Pancreas (tissue), 10 donors: ENCODE measurements around the gene GRIN2D. TPM values are rescaled to one million over a fixed set of nuclear protein-coding genes. Genes with fewer than 3 reads are reported as not detected.

ENCODE experiments used
- ATAC-seq, 4 donors: fragments of 200-7000 bp; cut with Tn5 transposase; one replicate each; pipeline versions ENCODE4 v1.8.0 to v1.9.1; 2020; ENCODE audit warnings: mild to moderate bottlenecking in 4 of 4, moderate library complexity in 4 of 4
- DNase-seq, 6 donors: peaks; one replicate each; pipeline ENCODE4 v3.0.0-alpha.2; 2020
- FAIRE-seq: peaks from 2 replicates; lab custom pipeline; 2012; peaks lifted over from hg19 to GRCh38; lab: Jason Lieb, UNC
- H3K27ac ChIP-seq, 4 donors: fragments of 200-600 bp; sonication (generic); 1 replicate in 3 of 4; 2 replicates in 1 of 4; pipeline versions ENCODE4 v1.5.0 to v1.8.0; 2020
- H3K27me3 ChIP-seq, 4 donors: fragments of 200-600 bp; one replicate each; pipeline ENCODE4 v1.8.0; 2021
- H3K36me3 ChIP-seq, 3 donors: fragments of 200-600 bp; sonication (generic) in 1 of 3; one replicate each; pipeline versions ENCODE4 v1.5.0 to v1.8.0; 2020 to 2021
- H3K4me1 ChIP-seq, 3 donors: fragments of 200-600 bp; one replicate each; pipeline ENCODE4 v1.8.0; 2021
- H3K4me3 ChIP-seq, 4 donors: fragments of 200-600 bp; sonication (generic) in 2 of 4; one replicate each; pipeline versions ENCODE4 v1.5.0 to v1.8.0; 2020 to 2021
- H3K9me3 ChIP-seq, 4 donors: fragments of 200-600 bp; one replicate each; pipeline ENCODE4 v1.8.0; 2021
- WGBS, 2 donors: extraction: QIAGEN DNeasy Blood & Tissue Kit; methylation state at CpG; one replicate each; pipeline ENCODE4 v1.1.7; 2013; 5-methylcytosine and 5-hydroxymethylcytosine counted together
- intact Hi-C, 3 donors: fragments of 100-400 bp; cut with DNase I; formaldehyde crosslinking; loops; one replicate each; pipeline versions ENCODE4 v1.11.1 to v1.14.2; 2022
- polyA plus RNA-seq, 2 donors: library from polyadenylated mRNA; stranded (reverse); fragments of 200-250 nt; gene quantifications; one replicate each; pipeline ENCODE4 v1.2.3, GENCODE V29; 2013
- total RNA-seq, 6 donors: library from RNA; stranded (reverse); fragmentation: NEBNext Ultra II Directional in 4 of 6; extraction: Animal tissue kit (Norgen Biotek cat#: 25700) in 4 of 6; gene quantifications; one replicate each; pipeline versions ENCODE4 v1.2.1 to v1.2.4, GENCODE V29; 2021 to 2023
- TF ChIP-seq, protein P1 (sequence below), 4 donors: fragments of 200-600 bp; sonication (generic) in 3 of 4; IDR thresholded peaks; one replicate each; pipeline versions ENCODE4 v1.5.0 to v1.8.0; 2021; ENCODE audit warnings: antibody characterized with exemption in 4 of 4
- donor health status: healthy with polysubstance abuse.
- donor health status: DM: no; HTN: no; CAD: no; lungs with moderate emphysema.
- donor health status: DM: no; HTN: no; CAD: no.
- donor health status: control.
- donor health status: control.
- donor health status: Bipolar disorder and iron deficiency.
- donor health status: DM: yes; HTN: yes; CAD: no.
- donor health status: DM: no; HTN: no; CAD: no.
- donor health status: DM: no; HTN: no; CAD: no.
- donor health status: DM: yes; HTN: yes; CAD: no.

The GRIN2D gene
- total and polyA plus RNA-seq, 8 donors = 0.04 to 0.66 (median 0.19) TPM; not detected in 1

DNA sequence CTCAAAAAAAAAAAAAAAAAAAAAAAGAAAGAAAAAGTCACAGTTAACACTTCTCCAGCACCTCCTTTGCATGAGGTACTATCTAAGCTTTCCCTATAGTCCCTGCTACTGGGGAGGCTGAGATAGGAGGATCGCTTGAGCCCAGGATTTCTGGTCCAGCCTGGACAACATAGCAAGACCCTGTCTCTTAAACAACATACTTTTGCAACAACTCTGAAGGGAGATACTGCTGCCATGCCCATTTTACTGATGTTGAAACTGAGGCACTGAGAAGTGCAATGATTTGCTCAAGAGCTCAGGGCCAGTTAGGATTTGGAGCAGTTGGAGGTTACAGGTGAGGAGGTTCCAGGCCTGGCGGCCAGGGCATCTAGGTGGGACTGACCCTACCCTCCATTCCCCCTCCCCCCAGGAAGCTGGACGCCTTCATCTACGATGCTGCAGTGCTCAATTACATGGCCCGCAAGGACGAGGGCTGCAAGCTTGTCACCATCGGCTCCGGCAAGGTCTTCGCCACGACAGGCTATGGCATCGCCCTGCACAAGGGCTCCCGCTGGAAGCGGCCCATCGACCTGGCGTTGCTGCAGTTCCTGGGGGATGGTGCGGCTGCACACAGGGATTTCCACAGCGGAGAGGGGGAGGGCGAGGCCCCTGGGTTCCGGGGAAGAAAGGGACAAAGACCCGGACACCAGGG, 48.0 kb downstream of the GRIN2D start:
- DNase-seq (peak in 1 of 6 donors; percentile 37), ATAC-seq (no peak), FAIRE-seq (no peak)
- 95 to 97% methylated on average over 20 of the region's 20 CpGs for WGBS, 2 donors
- Histone ChIP-seq H3K36me3 (no peaks in the 10 kb centered on the region), H3K27ac (no peak overlapping the region), H3K9me3 (no peaks in the 10 kb centered on the region), H3K27me3 (no peaks in the 10 kb centered on the region), H3K4me3 (no peak overlapping the region), H3K4me1 (peaks cover 0 to 11% (median 7%) of the 10 kb centered on the region in 3 donors)
- TF ChIP-seq, protein P1, sequence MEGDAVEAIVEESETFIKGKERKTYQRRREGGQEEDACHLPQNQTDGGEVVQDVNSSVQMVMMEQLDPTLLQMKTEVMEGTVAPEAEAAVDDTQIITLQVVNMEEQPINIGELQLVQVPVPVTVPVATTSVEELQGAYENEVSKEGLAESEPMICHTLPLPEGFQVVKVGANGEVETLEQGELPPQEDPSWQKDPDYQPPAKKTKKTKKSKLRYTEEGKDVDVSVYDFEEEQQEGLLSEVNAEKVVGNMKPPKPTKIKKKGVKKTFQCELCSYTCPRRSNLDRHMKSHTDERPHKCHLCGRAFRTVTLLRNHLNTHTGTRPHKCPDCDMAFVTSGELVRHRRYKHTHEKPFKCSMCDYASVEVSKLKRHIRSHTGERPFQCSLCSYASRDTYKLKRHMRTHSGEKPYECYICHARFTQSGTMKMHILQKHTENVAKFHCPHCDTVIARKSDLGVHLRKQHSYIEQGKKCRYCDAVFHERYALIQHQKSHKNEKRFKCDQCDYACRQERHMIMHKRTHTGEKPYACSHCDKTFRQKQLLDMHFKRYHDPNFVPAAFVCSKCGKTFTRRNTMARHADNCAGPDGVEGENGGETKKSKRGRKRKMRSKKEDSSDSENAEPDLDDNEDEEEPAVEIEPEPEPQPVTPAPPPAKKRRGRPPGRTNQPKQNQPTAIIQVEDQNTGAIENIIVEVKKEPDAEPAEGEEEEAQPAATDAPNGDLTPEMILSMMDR (IDR thresholded peaks at IDR 0.05) = no peak
- intact Hi-C loops = no loop called here

DNA sequence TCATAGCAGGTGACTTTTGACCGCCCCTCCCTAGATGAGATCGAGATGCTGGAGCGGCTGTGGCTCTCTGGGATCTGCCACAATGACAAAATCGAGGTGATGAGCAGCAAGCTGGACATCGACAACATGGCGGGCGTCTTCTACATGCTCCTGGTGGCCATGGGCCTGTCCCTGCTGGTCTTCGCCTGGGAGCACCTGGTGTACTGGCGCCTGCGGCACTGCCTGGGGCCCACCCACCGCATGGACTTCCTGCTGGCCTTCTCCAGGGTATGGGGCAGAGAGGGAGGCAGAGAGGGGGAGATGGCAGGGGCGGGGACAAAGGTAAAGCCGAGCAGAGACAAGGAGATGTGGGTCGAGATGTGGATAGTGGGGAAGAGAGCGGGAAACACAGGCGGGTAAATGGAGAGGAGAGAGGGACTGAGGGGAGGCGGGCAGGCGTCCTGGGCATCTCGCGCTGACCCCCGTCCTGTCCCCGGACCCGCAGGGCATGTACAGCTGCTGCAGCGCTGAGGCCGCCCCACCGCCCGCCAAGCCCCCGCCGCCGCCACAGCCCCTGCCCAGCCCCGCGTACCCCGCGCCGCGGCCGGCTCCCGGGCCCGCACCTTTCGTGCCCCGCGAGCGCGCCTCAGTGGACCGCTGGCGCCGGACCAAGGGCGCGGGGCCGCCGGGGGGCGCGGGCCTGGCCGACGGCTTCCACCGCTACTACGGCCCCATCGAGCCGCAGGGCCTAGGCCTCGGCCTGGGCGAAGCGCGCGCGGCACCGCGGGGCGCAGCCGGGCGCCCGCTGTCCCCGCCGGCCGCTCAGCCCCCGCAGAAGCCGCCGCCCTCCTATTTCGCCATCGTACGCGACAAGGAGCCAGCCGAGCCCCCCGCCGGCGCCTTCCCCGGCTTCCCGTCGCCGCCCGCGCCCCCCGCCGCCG, 48.9 kb downstream of the GRIN2D start:
- TF ChIP-seq, protein P1 (IDR thresholded peaks at IDR 0.05) = no peak
- Histone ChIP-seq H3K27me3 (no peaks in the 10 kb centered on the region), H3K9me3 (no peaks in the 10 kb centered on the region), H3K27ac (no peak overlapping the region), H3K4me1 (peaks cover 0 to 13% (median 7%) of the 10 kb centered on the region in 3 donors), H3K36me3 (peaks cover 0 to 2% (median 0%) of the 10 kb centered on the region in 3 donors), H3K4me3 (no peak overlapping the region)
- intact Hi-C loops = no loop called here
- FAIRE-seq = no peak
- DNase-seq = peak in 1 of 6 donors; percentile 33
- WGBS, 2 donors = 39 to 51% methylated on average over 31 to 94 of the region's 94 CpGs
- no peak for ATAC-seq

DNA sequence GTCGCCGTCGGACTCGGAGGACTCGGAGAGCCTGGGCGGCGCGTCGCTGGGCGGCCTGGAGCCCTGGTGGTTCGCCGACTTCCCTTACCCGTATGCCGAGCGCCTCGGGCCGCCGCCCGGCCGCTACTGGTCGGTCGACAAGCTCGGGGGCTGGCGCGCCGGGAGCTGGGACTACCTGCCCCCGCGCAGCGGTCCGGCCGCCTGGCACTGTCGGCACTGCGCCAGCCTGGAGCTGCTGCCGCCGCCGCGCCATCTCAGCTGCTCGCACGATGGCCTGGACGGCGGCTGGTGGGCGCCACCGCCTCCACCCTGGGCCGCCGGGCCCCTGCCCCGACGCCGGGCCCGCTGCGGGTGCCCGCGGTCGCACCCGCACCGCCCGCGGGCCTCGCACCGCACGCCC, 49.8 kb downstream of the GRIN2D start:
- TF ChIP-seq, protein P1 (IDR thresholded peaks at IDR 0.05) = no peak
- ATAC-seq (no peak), DNase-seq (peak in 3 of 6 donors; percentile 70 to 84 (median 74)), FAIRE-seq (no peak)
- WGBS, 2 donors = 2 to 8% methylated on average over 19 to 60 of the region's 60 CpGs
- H3K36me3 ChIP-seq = peaks cover 0 to 4% (median 0%) of the 10 kb centered on the region in 3 donors
- no peaks in the 10 kb centered on the region for H3K27me3 ChIP-seq
- no peak overlapping the region for H3K27ac ChIP-seq
- peaks cover 0 to 13% (median 7%) of the 10 kb centered on the region in 3 donors for H3K4me1 ChIP-seq
- peak overlapping the region in 3 of 4 donors; percentile 19 to 42 (median 34) for H3K4me3 ChIP-seq
- intact Hi-C loops = no loop called here
- no peaks in the 10 kb centered on the region for H3K9me3 ChIP-seq

Other genes with a start within 250 kb of the GRIN2D start
- 10 to 100 TPM; 10.1 to 23.5 (median 17.0) TPM for gene LIG1, start 223.3 kb upstream of the GRIN2D start, total RNA-seq
- 10 to 100 TPM; 42.1 to 78.8 TPM for gene LIG1, start 223.3 kb upstream of the GRIN2D start, polyA plus RNA-seq
- 1 to 10 TPM; 2.8 to 5.9 (median 4.0) TPM for gene ZSWIM9, start 223.0 kb upstream of the GRIN2D start, total RNA-seq
- 1 to 10 TPM; 3.1 to 4.3 TPM for gene ZSWIM9, start 223.0 kb upstream of the GRIN2D start, polyA plus RNA-seq
- gene CARD8, start 137.8 kb upstream of the GRIN2D start, total RNA-seq = 10 to 100 TPM in 5 of 6 donors, 1 to 10 TPM in 1; 8.6 to 26.0 (median 15.1) TPM
- gene CARD8, start 137.8 kb upstream of the GRIN2D start, polyA plus RNA-seq = 10 to 100 TPM; 19.4 to 19.8 TPM
- gene ZNF114, start 123.6 kb upstream of the GRIN2D start, total RNA-seq = 1 to 10 TPM in 3 of 6 donors, under 1 TPM in 3; 0.16 to 2.0 (median 0.94) TPM
- under 1 TPM; 0.30 to 0.70 TPM for gene ZNF114, start 123.6 kb upstream of the GRIN2D start, polyA plus RNA-seq
- 10 to 100 TPM in 2 of 6 donors, 1 to 10 TPM in 4; 2.5 to 14.9 (median 6.4) TPM for gene EMP3, start 68.1 kb upstream of the GRIN2D start, total RNA-seq
- 10 to 100 TPM; 17.6 to 23.8 TPM for gene EMP3, start 68.1 kb upstream of the GRIN2D start, polyA plus RNA-seq
- 1 to 10 TPM; 3.3 to 7.3 (median 4.4) TPM for gene TMEM143, start 29.7 kb upstream of the GRIN2D start, total RNA-seq
- gene TMEM143, start 29.7 kb upstream of the GRIN2D start, polyA plus RNA-seq = 10 to 100 TPM in 1 of 2 donors, 1 to 10 TPM in 1; 8.0 to 11.2 TPM
- 1 to 10 TPM in 1 of 6 donors, under 1 TPM in 3, not detected in 2; 0.19 to 1.1 (median 0.25) TPM for gene SYNGR4, start 29.3 kb upstream of the GRIN2D start, total RNA-seq
- gene SYNGR4, start 29.3 kb upstream of the GRIN2D start, polyA plus RNA-seq = 10 to 100 TPM in 1 of 2 donors, under 1 TPM in 1; 0.91 to 16.4 TPM
- gene KDELR1, start 2.1 kb upstream of the GRIN2D start, total RNA-seq = 10 to 100 TPM; 58.7 to 99.0 (median 77.0) TPM
- gene KDELR1, start 2.1 kb upstream of the GRIN2D start, polyA plus RNA-seq = 100 to 1,000 TPM in 1 of 2 donors, 10 to 100 TPM in 1; 85.4 to 113 TPM
- 10 to 100 TPM; 13.0 to 23.1 (median 18.2) TPM for gene GRWD1, start 52.3 kb downstream of the GRIN2D start, total RNA-seq
- gene GRWD1, start 52.3 kb downstream of the GRIN2D start, polyA plus RNA-seq = 10 to 100 TPM in 1 of 2 donors, 1 to 10 TPM in 1; 8.6 to 10.2 TPM
- gene KCNJ14, start 61.9 kb downstream of the GRIN2D start, total RNA-seq = under 1 TPM; 0.20 to 0.56 (median 0.37) TPM
- gene KCNJ14, start 61.9 kb downstream of the GRIN2D start, polyA plus RNA-seq = under 1 TPM; 0.49 to 0.59 TPM
- gene CYTH2, start 75.7 kb downstream of the GRIN2D start, total RNA-seq = 10 to 100 TPM; 25.4 to 39.2 (median 29.1) TPM
- 10 to 100 TPM; 51.7 to 54.2 TPM for gene CYTH2, start 75.7 kb downstream of the GRIN2D start, polyA plus RNA-seq
- gene LMTK3, start 118.2 kb downstream of the GRIN2D start, total RNA-seq = 1 to 10 TPM; 2.3 to 4.1 (median 2.8) TPM
- gene LMTK3, start 118.2 kb downstream of the GRIN2D start, polyA plus RNA-seq = 1 to 10 TPM; 4.1 to 7.7 TPM
- under 1 TPM in 5 of 6 donors, not detected in 1; 0.32 to 0.64 (median 0.60) TPM for gene SULT2B1, start 158.5 kb downstream of the GRIN2D start, total RNA-seq
- 1 to 10 TPM; 1.3 to 1.7 TPM for gene SULT2B1, start 158.5 kb downstream of the GRIN2D start, polyA plus RNA-seq
- not detected for gene SPACA4, start 213.1 kb downstream of the GRIN2D start, total RNA-seq
- gene SPACA4, start 213.1 kb downstream of the GRIN2D start, polyA plus RNA-seq = under 1 TPM in 1 of 2 donors, not detected in 1; 0.12 TPM
- 1 to 10 TPM; 1.2 to 2.9 (median 2.6) TPM for gene FAM83E, start 221.4 kb downstream of the GRIN2D start, total RNA-seq
- gene FAM83E, start 221.4 kb downstream of the GRIN2D start, polyA plus RNA-seq = 1 to 10 TPM; 1.8 to 3.4 TPM
- gene RPL18, start 225.5 kb downstream of the GRIN2D start, total RNA-seq = 1,000 to 10,000 TPM in 4 of 6 donors, 100 to 1,000 TPM in 2; 881 to 1,605 (median 1,071) TPM
- 1,000 to 10,000 TPM; 1,358 to 2,344 TPM for gene RPL18, start 225.5 kb downstream of the GRIN2D start, polyA plus RNA-seq
- gene SPHK2, start 225.8 kb downstream of the GRIN2D start, total RNA-seq = 10 to 100 TPM in 1 of 6 donors, 1 to 10 TPM in 5; 4.3 to 11.0 (median 6.6) TPM
- 10 to 100 TPM; 15.9 to 24.0 TPM for gene SPHK2, start 225.8 kb downstream of the GRIN2D start, polyA plus RNA-seq
- 1 to 10 TPM; 3.3 to 8.3 (median 6.5) TPM for gene DBP, start 243.7 kb downstream of the GRIN2D start, total RNA-seq
- gene DBP, start 243.7 kb downstream of the GRIN2D start, polyA plus RNA-seq = 10 to 100 TPM in 1 of 2 donors, 1 to 10 TPM in 1; 4.7 to 11.4 TPM